Measurements from ENCODE around the gene TTYH2. TPM values are rescaled to one million over a fixed set of nuclear protein-coding genes. Genes with fewer than 3 reads are reported as not detected.

The TTYH2 gene
- total RNA-seq, 1 experiment from 2014 or later = 4.5 TPM

GRCh38 chr17:74237321-74237720 lies 23.9 kb downstream of the TTYH2 start:
- no peaks in the 10 kb centered on the region for H3K9me3 Mint-ChIP-seq
- no peak overlapping the region for H3K4me3 Mint-ChIP-seq
- no peak overlapping the region for H3K27ac Mint-ChIP-seq
- no peak for TF ChIP-seq GTF2I (CRISPR knock-in tag; conservative IDR thresholded peaks at IDR 0.05)
- TF ChIP-seq TEAD4 (CRISPR knock-in tag; IDR thresholded peaks at IDR 0.05) = no peak
- TF ChIP-seq ATF6 (CRISPR knock-in tag; IDR thresholded peaks at IDR 0.05) = no peak
- TF ChIP-seq, protein P1, sequence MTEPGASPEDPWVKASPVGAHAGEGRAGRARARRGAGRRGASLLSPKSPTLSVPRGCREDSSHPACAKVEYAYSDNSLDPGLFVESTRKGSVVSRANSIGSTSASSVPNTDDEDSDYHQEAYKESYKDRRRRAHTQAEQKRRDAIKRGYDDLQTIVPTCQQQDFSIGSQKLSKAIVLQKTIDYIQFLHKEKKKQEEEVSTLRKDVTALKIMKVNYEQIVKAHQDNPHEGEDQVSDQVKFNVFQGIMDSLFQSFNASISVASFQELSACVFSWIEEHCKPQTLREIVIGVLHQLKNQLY (CRISPR knock-in tag; IDR thresholded peaks at IDR 0.05) = no peak
- TF ChIP-seq, protein P2, sequence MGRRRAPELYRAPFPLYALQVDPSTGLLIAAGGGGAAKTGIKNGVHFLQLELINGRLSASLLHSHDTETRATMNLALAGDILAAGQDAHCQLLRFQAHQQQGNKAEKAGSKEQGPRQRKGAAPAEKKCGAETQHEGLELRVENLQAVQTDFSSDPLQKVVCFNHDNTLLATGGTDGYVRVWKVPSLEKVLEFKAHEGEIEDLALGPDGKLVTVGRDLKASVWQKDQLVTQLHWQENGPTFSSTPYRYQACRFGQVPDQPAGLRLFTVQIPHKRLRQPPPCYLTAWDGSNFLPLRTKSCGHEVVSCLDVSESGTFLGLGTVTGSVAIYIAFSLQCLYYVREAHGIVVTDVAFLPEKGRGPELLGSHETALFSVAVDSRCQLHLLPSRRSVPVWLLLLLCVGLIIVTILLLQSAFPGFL (CRISPR knock-in tag; IDR thresholded peaks at IDR 0.05; ENCODE audit: borderline replicate concordance) = no peak
- no peak for TF ChIP-seq ATF1 (CRISPR knock-in tag; IDR thresholded peaks at IDR 0.05)
- no peak for TF ChIP-seq ZNF121 (CRISPR knock-in tag; IDR thresholded peaks at IDR 0.05)
- TF ChIP-seq TP53 (CRISPR knock-in tag; IDR thresholded peaks at IDR 0.05) = no peak
- TF ChIP-seq SMAD3 (CRISPR knock-in tag; IDR thresholded peaks at IDR 0.05; ENCODE audit: borderline replicate concordance) = no peak
- no peak for TF ChIP-seq STAT6 (CRISPR knock-in tag; conservative IDR thresholded peaks at IDR 0.05; ENCODE audit: low read depth)
- TF ChIP-seq NFE2L1 (CRISPR knock-in tag; IDR thresholded peaks at IDR 0.05) = no peak
- no peak for TF ChIP-seq ZSCAN18 (CRISPR knock-in tag; IDR thresholded peaks at IDR 0.05)
- no peak for TF ChIP-seq ZBTB21 (CRISPR knock-in tag; IDR thresholded peaks at IDR 0.05; ENCODE audit: borderline replicate concordance)
- no peaks in the 10 kb centered on the region for H3K36me3 Mint-ChIP-seq
- DNase-seq (ENCODE audit: low spot score) (no peak), ATAC-seq (no peak)
- no peaks in the 10 kb centered on the region for H3K27me3 Mint-ChIP-seq (ENCODE audit: low read depth)
- peaks cover 22% of the 10 kb centered on the region for H3K4me1 Mint-ChIP-seq
- POLR2A ChIA-PET = no interaction called here
- CTCF ChIA-PET = interaction anchor here (1.0 to 1.2 kb wide), 3 partner anchors 8 to 47 kb away, joined by 3 to 4 read pairs (median 3); no protein-coding TSS in a partner anchor

DNA sequence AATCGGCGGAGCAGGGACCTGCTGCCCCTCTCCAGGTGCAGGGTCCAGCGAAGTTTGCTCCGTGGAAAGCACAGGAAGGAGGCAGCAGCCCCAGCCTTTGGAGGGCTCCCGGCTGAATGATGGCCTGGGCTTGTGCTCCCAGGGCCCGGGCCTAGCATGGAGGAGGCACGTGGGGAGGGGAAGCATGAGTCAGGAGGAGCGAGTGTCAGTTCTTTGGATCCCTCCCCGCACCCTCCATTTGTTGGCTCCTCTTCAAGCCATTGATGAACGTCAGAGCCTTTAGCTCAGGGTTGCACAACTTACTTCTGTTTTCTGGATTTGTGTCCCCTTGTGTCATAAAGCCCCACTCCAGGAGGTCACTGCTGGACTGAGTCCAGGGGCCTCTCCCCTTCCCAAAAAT lies 25.8 kb downstream of the TTYH2 start:
- DNase-seq (ENCODE audit: low spot score) = no peak
- Mint-ChIP-seq H3K9me3 (no peaks in the 10 kb centered on the region), H3K27ac (no peak overlapping the region), H3K36me3 (no peaks in the 10 kb centered on the region), H3K4me3 (no peak overlapping the region), H3K4me1 (peaks cover 12% of the 10 kb centered on the region), H3K27me3 (ENCODE audit: low read depth) (no peaks in the 10 kb centered on the region)
- CTCF ChIA-PET = interaction anchor here (1.8 kb wide), 1 partner anchor 10 kb away, joined by 6 read pairs; no protein-coding TSS in a partner anchor
- no peak for ATAC-seq
- POLR2A ChIA-PET = no interaction called here
- TF ChIP-seq STAT6 (CRISPR knock-in tag; conservative IDR thresholded peaks at IDR 0.05; ENCODE audit: low read depth) (no peak), ETV6 (CRISPR knock-in tag; IDR thresholded peaks at IDR 0.05) (no peak), NR3C1 (CRISPR knock-in tag; conservative IDR thresholded peaks at IDR 0.05; ENCODE audit: low read depth) (no peak), ATF2 (CRISPR knock-in tag; IDR thresholded peaks at IDR 0.05; ENCODE audit: borderline replicate concordance, low read depth) (no peak), ZNF423 (CRISPR knock-in tag; IDR thresholded peaks at IDR 0.05) (no peak)
- TF ChIP-seq, protein P3, sequence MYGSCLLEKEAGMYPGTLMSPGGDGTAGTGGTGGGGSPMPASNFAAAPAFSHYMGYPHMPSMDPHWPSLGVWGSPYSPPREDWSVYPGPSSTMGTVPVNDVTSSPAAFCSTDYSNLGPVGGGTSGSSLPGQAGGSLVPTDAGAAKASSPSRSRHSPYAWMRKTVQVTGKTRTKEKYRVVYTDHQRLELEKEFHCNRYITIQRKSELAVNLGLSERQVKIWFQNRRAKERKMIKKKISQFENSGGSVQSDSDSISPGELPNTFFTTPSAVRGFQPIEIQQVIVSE (CRISPR knock-in tag; IDR thresholded peaks at IDR 0.05; ENCODE audit: borderline replicate concordance) = no peak
- TF ChIP-seq, protein P4, sequence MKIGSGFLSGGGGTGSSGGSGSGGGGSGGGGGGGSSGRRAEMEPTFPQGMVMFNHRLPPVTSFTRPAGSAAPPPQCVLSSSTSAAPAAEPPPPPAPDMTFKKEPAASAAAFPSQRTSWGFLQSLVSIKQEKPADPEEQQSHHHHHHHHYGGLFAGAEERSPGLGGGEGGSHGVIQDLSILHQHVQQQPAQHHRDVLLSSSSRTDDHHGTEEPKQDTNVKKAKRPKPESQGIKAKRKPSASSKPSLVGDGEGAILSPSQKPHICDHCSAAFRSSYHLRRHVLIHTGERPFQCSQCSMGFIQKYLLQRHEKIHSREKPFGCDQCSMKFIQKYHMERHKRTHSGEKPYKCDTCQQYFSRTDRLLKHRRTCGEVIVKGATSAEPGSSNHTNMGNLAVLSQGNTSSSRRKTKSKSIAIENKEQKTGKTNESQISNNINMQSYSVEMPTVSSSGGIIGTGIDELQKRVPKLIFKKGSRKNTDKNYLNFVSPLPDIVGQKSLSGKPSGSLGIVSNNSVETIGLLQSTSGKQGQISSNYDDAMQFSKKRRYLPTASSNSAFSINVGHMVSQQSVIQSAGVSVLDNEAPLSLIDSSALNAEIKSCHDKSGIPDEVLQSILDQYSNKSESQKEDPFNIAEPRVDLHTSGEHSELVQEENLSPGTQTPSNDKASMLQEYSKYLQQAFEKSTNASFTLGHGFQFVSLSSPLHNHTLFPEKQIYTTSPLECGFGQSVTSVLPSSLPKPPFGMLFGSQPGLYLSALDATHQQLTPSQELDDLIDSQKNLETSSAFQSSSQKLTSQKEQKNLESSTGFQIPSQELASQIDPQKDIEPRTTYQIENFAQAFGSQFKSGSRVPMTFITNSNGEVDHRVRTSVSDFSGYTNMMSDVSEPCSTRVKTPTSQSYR (CRISPR knock-in tag; IDR thresholded peaks at IDR 0.05) = no peak

Measured in WTC11 (cell line).